Neural progenitor cell (in vitro differentiated cells): ENCODE results near the gene KIRREL3.

Experiments used
- EZH2 ChIP-seq: fragments of 200-600 bp; sonication (generic); IDR thresholded peaks from 2 replicates; pipeline ENCODE4 v1.6.1; 2017; ENCODE audit warnings: antibody characterized with exemption, mild to moderate bottlenecking, moderate library complexity
- EZH2phosphoT487 ChIP-seq: fragments of 200-600 bp; sonication (generic); IDR thresholded peaks from 2 replicates; pipeline ENCODE4 v1.6.1; 2017; ENCODE audit warnings: antibody characterized with exemption
- TF ChIP-seq, protein P1 (sequence below): fragments of 200-600 bp; sonication (generic); IDR thresholded peaks from 2 replicates; pipeline ENCODE4 v1.5.1; 2017; ENCODE audit warnings: antibody characterized with exemption, mild to moderate bottlenecking

DNA sequence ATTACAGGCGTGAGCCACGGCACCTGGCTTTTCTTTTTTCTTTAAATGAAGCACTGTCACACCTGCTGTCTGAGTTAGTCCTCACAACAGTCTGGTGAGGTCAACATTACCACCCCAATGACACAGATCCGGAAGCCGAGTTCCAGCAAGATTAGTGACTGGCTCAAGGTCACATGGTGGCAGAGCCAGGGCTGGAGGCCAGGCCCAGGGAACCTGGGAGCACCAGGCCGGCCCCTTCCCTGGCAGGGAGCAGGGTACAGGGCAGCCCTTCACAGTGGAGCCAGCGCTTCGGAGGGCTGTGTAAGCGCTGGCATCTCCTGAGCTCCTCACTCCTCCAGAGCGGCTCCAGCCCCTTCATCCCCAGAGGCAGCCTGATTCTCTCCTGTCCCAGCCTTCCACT is 526.4 kb downstream of the KIRREL3 start:
- TF ChIP-seq, protein P1, sequence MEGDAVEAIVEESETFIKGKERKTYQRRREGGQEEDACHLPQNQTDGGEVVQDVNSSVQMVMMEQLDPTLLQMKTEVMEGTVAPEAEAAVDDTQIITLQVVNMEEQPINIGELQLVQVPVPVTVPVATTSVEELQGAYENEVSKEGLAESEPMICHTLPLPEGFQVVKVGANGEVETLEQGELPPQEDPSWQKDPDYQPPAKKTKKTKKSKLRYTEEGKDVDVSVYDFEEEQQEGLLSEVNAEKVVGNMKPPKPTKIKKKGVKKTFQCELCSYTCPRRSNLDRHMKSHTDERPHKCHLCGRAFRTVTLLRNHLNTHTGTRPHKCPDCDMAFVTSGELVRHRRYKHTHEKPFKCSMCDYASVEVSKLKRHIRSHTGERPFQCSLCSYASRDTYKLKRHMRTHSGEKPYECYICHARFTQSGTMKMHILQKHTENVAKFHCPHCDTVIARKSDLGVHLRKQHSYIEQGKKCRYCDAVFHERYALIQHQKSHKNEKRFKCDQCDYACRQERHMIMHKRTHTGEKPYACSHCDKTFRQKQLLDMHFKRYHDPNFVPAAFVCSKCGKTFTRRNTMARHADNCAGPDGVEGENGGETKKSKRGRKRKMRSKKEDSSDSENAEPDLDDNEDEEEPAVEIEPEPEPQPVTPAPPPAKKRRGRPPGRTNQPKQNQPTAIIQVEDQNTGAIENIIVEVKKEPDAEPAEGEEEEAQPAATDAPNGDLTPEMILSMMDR, result no peak
- TF ChIP-seq EZH2phosphoT487 (no peak), EZH2 (no peak)
